Esophagus squamous epithelium (tissue), 4 donors: ENCODE results near the gene MTFR1L.

Source experiments
- POLR2A ChIP-seq, 4 donors: fragments of 450-650 bp; IDR thresholded peaks; one replicate each; pipeline ENCODE4 v1.6.1; 2017; ENCODE audit warnings: antibody characterized with exemption in 4 of 4, mild to moderate bottlenecking in 4 of 4, moderate library complexity in 3 of 4
- TF ChIP-seq, protein P1 (sequence below), 6 experiments: fragments of 450-650 bp in 4 of 6; fragments of 200-600 bp in 2 of 6; sonication (generic) in 2 of 6; IDR thresholded peaks; one replicate each; pipeline ENCODE4 v1.5.1; 2016 to 2019; ENCODE audit warnings: antibody characterized with exemption in 6 of 6, mild to moderate bottlenecking in 4 of 6, moderate library complexity in 4 of 6

DNA sequence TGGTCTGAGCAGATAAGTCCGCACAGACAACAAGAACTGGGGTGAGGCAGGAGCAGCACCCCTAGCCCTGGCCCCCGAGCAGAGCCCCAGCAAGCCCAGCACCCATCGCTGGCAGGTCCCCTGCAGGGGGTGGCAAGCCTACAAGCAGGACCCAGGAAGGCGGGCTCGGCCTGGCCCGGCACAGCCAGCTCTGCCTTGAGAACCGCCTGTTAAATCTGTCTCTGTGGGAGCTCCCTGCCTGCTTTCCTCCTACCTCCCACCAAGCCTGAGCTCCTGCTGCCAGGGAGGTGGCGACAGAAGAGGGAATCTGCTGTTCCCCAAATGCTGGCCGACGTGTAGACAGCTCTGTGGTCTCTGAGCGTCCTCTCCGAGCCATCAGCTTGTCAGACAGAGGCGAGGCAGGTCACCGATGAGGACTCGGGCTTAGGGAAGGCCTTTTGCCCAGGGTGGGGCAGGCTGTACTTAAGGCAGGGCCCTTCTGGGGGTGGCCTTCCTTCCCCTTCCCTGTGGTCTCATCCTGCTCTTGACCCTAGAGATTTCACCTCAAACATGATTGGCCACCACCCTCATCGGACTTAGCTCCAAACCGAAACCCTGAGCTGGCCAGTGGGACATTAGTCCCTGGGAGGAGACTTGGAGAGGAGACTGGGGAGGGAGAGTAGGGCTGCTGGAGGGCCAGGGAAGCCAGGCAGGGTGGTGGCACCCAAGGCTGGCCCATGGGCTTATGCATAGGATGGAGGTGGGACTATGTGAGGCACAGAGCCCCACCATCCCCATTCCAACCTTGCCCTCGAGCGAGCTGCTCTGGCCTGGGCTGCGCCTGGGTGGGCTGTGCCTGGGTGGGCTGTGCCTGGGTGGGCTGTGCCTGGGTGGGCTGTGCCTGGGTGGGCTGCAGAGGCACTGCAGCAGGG is 12.0 kb upstream of the MTFR1L start:
- TF ChIP-seq, protein P1, sequence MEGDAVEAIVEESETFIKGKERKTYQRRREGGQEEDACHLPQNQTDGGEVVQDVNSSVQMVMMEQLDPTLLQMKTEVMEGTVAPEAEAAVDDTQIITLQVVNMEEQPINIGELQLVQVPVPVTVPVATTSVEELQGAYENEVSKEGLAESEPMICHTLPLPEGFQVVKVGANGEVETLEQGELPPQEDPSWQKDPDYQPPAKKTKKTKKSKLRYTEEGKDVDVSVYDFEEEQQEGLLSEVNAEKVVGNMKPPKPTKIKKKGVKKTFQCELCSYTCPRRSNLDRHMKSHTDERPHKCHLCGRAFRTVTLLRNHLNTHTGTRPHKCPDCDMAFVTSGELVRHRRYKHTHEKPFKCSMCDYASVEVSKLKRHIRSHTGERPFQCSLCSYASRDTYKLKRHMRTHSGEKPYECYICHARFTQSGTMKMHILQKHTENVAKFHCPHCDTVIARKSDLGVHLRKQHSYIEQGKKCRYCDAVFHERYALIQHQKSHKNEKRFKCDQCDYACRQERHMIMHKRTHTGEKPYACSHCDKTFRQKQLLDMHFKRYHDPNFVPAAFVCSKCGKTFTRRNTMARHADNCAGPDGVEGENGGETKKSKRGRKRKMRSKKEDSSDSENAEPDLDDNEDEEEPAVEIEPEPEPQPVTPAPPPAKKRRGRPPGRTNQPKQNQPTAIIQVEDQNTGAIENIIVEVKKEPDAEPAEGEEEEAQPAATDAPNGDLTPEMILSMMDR (IDR thresholded peaks at IDR 0.05), result no peak
- TF ChIP-seq POLR2A (IDR thresholded peaks at IDR 0.05), result no peak
